NCI-H748 treated with DMSO at 0.1 percent for 48 hours (cell line): Measurements from ENCODE around the gene ARHGAP12.
"Not testable (repeated sequence)": the region's sequence is repeated elsewhere in the genome, so short reads cannot be mapped to it uniquely, and the experiment has no call there.

Experiments
- DNase-seq: peaks from one replicate; lab custom pipeline; 2025; lab: John Stamatoyannopoulos, UW

ARHGAP12 gene

DNA sequence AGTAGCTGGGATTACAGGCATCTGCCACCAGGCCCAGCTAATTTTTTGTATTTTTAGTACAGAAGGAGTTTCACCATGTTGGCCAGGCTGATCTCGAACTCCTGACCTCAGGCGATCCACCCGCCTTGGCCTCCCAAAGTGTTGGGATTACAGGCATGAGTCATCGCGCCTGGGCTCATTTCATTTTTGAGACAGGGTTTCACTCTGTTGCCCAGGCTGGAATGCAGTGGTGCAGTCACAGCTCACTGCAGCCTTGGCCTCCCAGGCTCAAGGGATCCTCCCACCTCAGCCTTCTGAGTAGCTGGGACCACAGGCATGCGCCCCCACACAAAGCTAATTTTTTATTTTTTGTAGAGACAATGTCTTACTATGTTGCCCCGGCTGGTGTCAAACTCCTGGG, 159.7 kb downstream of the ARHGAP12 start:
- DNase-seq = not testable (repeated sequence)

- no peak for DNase-seq
These were observed 160.2 kb downstream of the ARHGAP12 start for GRCh38 chr10:31768467-31768866.

DNA sequence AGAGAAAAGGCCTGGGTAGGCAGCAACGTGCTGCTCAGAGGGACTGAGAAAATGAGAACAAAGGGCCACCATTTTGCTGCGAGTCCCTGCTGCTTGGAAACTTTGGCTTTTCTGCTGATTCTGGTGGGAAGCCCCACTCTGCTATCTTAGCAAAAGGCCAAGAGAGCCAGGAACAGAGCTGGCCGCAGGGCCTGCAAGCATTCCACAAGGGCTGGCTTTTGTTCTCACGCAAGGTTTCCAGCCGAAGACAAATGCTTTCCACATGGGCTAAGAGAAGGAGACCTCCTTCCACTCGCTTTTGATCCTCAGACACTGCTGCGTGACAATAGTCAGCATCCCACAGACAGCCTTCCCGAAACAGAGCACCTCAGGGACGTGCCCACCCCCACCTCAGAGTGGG, 163.1 kb downstream of the ARHGAP12 start:
- no peak for DNase-seq

DNA sequence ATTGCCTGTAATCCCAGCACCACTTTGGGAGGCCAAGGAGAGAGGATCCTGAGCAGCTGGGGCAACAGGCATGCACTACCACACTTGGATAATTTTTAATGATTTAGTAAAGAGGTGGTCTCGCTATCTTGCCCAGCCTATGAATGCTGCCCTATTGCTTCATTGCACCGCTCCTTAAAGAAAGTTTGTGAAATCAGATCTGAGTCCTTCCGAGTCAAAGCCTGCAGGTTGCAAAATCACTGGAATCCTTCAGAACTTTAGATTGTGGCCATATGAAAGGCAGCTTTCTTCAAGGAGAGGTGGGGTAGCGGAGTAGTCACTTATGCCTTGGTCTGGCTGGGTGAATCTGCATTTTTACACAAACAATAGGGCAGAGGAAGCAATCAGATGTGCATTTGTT, 166.3 kb downstream of the ARHGAP12 start:
- DNase-seq = no peak

- no peak for DNase-seq
These were observed 167.5 kb downstream of the ARHGAP12 start for GRCh38 chr10:31761156-31761555.

- no peak for DNase-seq
These were observed 168.0 kb downstream of the ARHGAP12 start for GRCh38 chr10:31760674-31761081.

DNA sequence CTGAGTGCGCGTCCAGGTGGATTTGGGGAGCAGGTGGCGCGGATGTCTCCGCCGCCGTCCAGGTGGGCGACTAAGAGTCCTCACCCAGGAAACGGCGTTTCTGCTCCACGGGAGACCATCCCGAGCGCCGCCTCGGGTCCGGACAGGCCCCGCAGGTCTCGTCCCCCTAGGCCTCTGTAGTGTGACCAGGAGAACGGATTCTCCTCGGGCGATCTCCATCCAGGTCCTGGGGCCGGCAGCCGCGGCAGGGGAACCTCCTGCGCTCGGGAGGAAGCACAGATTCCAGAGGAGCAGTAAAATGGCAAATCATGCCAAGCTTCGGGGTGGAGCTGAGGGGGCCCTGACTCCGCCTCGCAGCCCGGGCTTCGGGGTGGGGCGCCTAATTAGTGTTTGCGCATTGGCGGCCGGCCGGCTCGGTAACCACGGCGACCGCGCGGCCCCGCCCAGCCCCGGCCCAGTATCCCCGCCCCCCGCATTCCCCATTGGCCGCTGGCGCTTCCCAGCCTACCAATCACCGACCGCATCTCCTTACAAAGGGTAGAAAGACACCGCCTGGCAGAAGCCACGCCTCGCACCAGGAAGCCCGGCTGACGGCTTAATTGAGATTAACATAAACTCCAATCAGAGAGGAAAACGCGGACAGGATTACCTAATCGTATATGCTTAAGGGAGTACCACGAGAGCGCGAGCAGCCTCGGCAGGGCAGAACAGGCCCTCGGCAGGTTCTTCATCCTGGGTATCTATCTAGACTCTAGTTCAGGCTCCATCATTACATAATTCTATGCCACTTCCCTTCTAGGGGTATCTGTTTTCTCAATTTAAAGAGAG, 168.6 kb downstream of the ARHGAP12 start:
- peak; percentile 89 for DNase-seq

DNA sequence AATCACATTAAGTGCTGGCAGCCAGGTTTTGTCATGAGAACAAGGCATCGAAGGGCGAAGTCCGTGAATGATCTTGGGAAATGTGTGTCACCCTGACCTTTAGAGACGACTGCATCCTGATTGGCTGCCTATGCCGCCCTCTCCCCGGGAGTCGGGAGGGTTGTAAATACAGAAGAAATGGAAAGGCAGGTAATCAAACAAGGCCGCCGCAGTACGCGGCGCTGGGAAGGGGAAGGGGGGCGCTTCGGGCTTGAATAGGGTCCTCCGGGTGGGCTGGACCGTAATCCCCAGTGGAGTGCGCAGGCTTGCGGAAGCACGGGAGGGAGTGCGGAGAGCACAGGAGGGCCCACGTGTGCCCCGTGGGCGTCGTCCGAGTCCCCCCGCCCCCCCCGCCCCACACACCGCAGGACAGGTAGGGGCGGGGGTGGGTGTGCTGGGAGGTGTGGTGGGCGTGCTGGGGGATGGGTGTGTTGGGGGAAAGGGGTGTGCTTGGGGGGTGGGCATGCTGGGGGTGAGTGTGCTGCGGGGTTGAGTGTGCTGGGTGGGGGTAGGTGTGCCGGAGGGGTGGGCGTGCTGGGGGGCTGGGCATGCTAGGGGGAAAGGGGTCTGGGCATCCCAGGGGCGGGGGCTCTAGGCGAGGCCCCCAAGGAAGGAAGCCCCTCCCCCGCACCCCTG, 169.4 kb downstream of the ARHGAP12 start:
- peak; percentile 24 for DNase-seq

DNA sequence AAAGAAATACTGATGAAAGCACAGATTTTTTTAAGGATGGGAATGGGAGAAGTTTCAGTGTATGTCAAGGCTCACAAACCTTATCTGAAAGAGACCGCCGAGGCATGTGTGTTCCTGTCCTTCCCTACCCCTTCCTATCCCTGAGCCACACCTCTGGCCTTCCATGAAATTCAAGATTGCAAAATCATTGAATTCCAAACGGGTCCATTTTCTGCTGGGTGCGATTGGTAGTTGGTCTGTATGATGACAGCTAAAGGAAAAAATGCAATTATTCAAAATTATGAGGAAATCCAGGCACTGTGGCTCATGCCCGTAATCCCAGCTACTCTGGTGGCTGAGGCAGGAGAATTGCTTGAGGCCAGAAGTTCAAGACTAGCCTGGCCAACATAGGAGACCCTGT, 170.1 kb downstream of the ARHGAP12 start:
- DNase-seq = no peak

DNA sequence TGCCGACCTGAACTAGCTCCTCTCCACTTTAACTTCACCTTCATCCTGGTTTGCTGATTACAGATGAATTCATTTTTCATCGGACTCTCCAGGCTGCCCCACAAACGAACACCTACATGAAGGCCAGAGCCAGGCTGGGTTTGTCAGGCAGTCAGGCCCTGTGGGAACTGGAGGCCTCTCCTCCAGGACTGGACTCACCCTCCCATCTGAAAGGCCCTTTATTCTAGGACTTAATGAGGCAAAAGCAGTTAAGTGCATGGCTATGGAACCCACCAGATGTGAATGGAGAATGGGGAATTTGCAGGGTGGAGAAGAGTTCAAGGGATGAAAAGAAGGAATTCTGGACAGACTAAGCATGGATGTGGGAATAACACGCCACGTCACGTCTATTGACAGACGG, 170.8 kb downstream of the ARHGAP12 start:
- DNase-seq = no peak

- no peak for DNase-seq
These were observed 171.2 kb downstream of the ARHGAP12 start for GRCh38 chr10:31757386-31757791.

- DNase-seq = no peak
These were observed 171.9 kb downstream of the ARHGAP12 start for GRCh38 chr10:31756729-31757110.

DNA sequence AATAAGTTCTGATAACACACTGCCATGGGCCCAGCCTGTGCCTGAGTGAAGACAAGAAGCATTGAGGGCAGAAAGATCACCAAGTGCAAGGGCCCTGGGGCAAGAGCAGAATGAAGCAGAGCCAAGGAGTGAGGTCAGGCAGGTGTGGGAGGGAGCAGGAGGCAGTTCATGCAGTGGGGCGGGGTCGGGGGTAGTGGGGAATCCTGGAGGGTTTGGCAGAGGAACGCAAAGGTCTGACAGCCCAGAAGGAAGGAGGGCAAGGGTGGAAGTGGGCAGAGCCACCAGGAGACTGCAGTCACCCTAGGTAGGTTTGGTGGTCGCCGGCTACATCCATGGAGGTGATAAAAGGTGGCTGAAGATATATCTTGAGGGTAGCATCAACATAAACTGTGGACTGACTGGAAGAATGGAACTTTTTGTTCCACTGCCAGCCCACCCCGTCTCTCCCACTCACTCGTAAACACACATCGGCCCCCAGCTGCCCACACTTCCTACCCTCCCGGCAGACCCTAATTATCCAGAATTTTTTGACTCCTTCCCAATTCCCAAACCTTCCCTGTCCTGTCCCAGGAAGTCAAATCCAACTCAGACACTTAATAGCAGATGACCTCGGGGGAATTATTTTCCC, 172.4 kb downstream of the ARHGAP12 start:
- no peak for DNase-seq
